Vagina (tissue), 2 donors: Measurements from ENCODE around the gene ZRANB3. TPM values are rescaled to one million over a fixed set of nuclear protein-coding genes. Genes with fewer than 3 reads are reported as not detected.

Experiments used
- DNase-seq, 2 donors: peaks; one replicate each; pipeline ENCODE4 v3.0.0-alpha.2; 2017; ENCODE audit errors: extremely low spot score in 2 of 2
- H3K27ac ChIP-seq: fragments of 200-600 bp; sonication (generic); one replicate; pipeline ENCODE4 v1.5.1; 2019
- H3K27me3 ChIP-seq: fragments of 200-600 bp; sonication (generic); one replicate; pipeline ENCODE4 v1.5.1; 2019
- H3K36me3 ChIP-seq, 2 donors: fragments of 200-600 bp; sonication (generic); one replicate each; pipeline ENCODE4 v1.5.1; 2017 to 2019
- H3K4me1 ChIP-seq: fragments of 200-600 bp; sonication (generic); one replicate; pipeline ENCODE4 v1.5.1; 2019
- H3K4me3 ChIP-seq, 2 donors: fragments of 200-600 bp; sonication (generic); 1 replicate in 1 of 2; 2 replicates in 1 of 2; pipeline ENCODE4 v1.5.1; 2016 to 2019
- H3K9me3 ChIP-seq: fragments of 200-600 bp; sonication (generic); one replicate; pipeline ENCODE4 v1.5.1; 2019
- POLR2A ChIP-seq, 2 donors: fragments of 450-650 bp; IDR thresholded peaks; one replicate each; pipeline ENCODE4 v1.6.1; 2017; ENCODE audit warnings: antibody characterized with exemption in 2 of 2, mild to moderate bottlenecking in 2 of 2, moderate library complexity in 2 of 2
- POLR2AphosphoS5 ChIP-seq, 2 donors: sonication (generic); formaldehyde crosslinking; IDR thresholded peaks; one replicate each; pipeline ENCODE4 v1.9.0; 2017; ENCODE audit warnings: antibody characterized with exemption in 2 of 2, mild to moderate bottlenecking in 2 of 2, low read depth in 1 of 2; ENCODE audit not compliant: insufficient read depth in 1 of 2
- intact Hi-C: fragments of 100-400 bp; cut with DNase I; formaldehyde crosslinking; loops from one replicate; pipeline ENCODE4 v1.15.1; 2023
- total RNA-seq: library from RNA; depleted of rRNA; stranded (reverse); fragments of >200 nt; gene quantifications from one replicate; pipeline ENCODE4 v1.2.3, GENCODE V29; 2016
- TF ChIP-seq, protein P1 (sequence below), 3 experiments: fragments of 450-650 bp in 2 of 3; fragments of 200-600 bp in 1 of 3; sonication (generic) in 1 of 3; IDR thresholded peaks; one replicate each; pipeline ENCODE4 v1.5.1; 2017 to 2019; ENCODE audit warnings: antibody characterized with exemption in 3 of 3, mild to moderate bottlenecking in 2 of 3, moderate library complexity in 2 of 3

ZRANB3 gene
- total RNA-seq, 1 donor from 2014 or later, result 1.5 TPM

DNA sequence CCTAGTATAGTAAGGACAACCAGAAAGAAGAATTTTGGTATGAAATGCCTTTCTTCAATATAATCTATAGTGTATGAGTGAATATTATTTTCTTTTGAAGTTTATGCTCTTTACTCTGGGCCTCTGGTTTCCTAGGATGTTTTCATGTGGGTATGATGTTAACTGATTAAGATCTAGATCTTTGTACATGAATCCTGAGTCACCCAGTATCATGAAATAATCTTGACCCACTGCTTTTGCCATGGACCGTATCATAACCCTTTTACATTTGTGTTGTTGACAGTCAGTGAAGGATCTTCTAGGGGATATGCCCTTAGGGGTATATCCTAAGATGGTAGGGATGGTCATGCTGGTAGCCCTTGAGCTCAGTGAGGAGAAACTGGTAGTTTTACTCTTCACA, 378.7 kb downstream of the ZRANB3 start:
- Histone ChIP-seq H3K36me3 (peaks cover 3 to 56% of the 10 kb centered on the region in 2 donors), H3K27me3 (no peaks in the 10 kb centered on the region), H3K27ac (no peak overlapping the region), H3K4me3 (no peak overlapping the region), H3K9me3 (no peaks in the 10 kb centered on the region), H3K4me1 (no peaks in the 10 kb centered on the region)
- TF ChIP-seq, protein P1, sequence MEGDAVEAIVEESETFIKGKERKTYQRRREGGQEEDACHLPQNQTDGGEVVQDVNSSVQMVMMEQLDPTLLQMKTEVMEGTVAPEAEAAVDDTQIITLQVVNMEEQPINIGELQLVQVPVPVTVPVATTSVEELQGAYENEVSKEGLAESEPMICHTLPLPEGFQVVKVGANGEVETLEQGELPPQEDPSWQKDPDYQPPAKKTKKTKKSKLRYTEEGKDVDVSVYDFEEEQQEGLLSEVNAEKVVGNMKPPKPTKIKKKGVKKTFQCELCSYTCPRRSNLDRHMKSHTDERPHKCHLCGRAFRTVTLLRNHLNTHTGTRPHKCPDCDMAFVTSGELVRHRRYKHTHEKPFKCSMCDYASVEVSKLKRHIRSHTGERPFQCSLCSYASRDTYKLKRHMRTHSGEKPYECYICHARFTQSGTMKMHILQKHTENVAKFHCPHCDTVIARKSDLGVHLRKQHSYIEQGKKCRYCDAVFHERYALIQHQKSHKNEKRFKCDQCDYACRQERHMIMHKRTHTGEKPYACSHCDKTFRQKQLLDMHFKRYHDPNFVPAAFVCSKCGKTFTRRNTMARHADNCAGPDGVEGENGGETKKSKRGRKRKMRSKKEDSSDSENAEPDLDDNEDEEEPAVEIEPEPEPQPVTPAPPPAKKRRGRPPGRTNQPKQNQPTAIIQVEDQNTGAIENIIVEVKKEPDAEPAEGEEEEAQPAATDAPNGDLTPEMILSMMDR (IDR thresholded peaks at IDR 0.05), result no peak
- TF ChIP-seq POLR2A (IDR thresholded peaks at IDR 0.05) (no peak), POLR2AphosphoS5 (IDR thresholded peaks at IDR 0.05; ENCODE audit: insufficient read depth in 1 of 2, low read depth in 1 of 2) (no peak)
- no peak for DNase-seq
- intact Hi-C loops, result no loop called here

DNA sequence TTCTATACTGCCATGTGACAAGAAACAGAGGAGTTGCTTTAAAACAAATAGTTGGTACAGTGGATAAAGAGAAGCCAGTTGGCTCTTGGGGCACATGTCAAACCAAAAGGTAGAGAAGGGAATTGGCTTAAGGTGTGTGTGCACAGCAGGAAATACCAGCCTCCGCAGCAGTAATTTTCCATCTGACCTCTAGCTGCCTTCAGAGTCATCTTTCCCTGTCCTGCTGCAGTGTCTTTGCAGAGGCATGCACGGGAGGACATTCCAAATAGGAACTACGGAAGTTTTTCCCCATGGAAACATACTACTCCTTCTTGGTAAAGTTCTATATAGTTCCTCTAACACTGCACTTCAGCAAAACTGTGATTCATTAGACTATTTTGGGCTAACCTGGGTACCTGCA, 379.4 kb downstream of the ZRANB3 start:
- H3K36me3 ChIP-seq, result peaks cover 3 to 56% of the 10 kb centered on the region in 2 donors
- H3K4me1 ChIP-seq, result no peaks in the 10 kb centered on the region

DNA sequence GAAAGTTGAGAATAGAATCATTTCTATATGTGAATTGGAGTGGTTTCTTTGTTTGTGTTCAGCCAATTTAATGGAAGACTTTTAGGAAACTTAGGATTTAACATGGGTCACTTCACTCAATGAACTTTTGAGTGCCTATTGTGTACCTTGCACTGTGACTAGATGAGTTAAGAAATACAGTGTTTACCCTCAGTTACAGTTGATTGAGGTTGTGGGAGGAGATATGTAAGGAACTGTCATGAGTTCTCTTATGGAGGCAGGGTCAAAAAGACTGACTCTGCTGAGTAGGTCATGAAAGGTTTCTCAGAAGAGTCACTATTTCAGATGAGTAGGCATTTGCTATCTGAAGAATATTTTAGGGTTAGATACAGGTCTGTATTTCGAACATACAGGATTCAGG, 380.3 kb downstream of the ZRANB3 start:
- Histone ChIP-seq H3K4me3 (no peak overlapping the region), H3K4me1 (no peaks in the 10 kb centered on the region), H3K27me3 (no peaks in the 10 kb centered on the region), H3K9me3 (no peaks in the 10 kb centered on the region), H3K27ac (no peak overlapping the region), H3K36me3 (peaks cover 3 to 50% of the 10 kb centered on the region in 2 donors)
- no peak for DNase-seq
- intact Hi-C loops, result no loop called here
- TF ChIP-seq POLR2A (IDR thresholded peaks at IDR 0.05), result no peak
- TF ChIP-seq, protein P1 (IDR thresholded peaks at IDR 0.05), result no peak

More for the DNA sequence above, 379.4 kb downstream of the ZRANB3 start:
- H3K4me3 ChIP-seq, result no peak overlapping the region
- DNase-seq, result no peak
- no peaks in the 10 kb centered on the region for H3K9me3 ChIP-seq
- intact Hi-C loops, result no loop called here
- no peak for TF ChIP-seq POLR2AphosphoS5 (IDR thresholded peaks at IDR 0.05; ENCODE audit: insufficient read depth in 1 of 2, low read depth in 1 of 2)
- no peak for TF ChIP-seq POLR2A (IDR thresholded peaks at IDR 0.05)
- TF ChIP-seq, protein P1 (IDR thresholded peaks at IDR 0.05), result no peak
- no peaks in the 10 kb centered on the region for H3K27me3 ChIP-seq
- no peak overlapping the region for H3K27ac ChIP-seq

DNA sequence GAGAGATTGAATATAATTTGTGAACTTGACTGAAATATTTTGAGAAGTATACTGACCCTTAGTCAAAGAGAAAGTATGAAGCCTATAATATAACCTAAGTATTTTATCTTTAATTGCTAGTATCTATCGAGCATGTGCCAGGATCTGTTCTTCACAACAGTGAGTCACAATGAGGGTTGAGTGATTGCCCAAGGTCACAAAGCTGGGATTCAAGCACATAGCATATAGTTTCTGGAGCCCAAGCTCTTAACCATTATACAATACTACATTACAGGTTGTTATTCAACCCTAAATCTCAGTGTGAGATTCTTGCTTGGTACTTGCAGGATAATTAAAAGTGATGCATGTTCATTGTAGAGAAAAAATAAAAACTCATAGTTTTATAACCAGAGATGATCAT, 381.8 kb downstream of the ZRANB3 start:
- Histone ChIP-seq H3K27me3 (no peaks in the 10 kb centered on the region), H3K27ac (no peak overlapping the region), H3K4me3 (no peak overlapping the region), H3K36me3 (peaks cover 3 to 38% of the 10 kb centered on the region in 2 donors), H3K9me3 (no peaks in the 10 kb centered on the region), H3K4me1 (no peaks in the 10 kb centered on the region)
- DNase-seq, result no peak
- intact Hi-C loops, result no loop called here
- TF ChIP-seq POLR2A (IDR thresholded peaks at IDR 0.05) (no peak), POLR2AphosphoS5 (IDR thresholded peaks at IDR 0.05; ENCODE audit: insufficient read depth in 1 of 2, low read depth in 1 of 2) (no peak)
- TF ChIP-seq, protein P1 (IDR thresholded peaks at IDR 0.05), result no peak

DNA sequence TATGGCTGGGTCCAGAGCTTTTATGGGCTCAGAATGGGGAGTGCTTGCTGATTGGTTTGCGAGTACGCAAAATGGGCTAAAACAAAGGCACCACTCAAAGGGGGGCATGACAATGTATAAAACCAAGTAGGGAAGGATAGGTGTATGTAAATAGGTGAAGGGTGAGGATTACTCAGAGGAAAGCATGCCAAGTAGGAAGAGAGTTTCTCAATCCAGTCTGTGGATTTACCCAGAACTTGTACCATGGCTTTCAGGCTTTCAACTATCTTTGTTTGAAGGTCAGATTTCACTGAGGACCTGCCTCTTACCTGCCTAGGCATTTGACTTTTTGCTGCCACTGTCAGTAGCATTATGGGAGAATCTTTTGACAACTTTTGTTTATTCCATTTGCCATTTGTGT, 386.7 kb downstream of the ZRANB3 start:
- Histone ChIP-seq H3K9me3 (no peaks in the 10 kb centered on the region), H3K36me3 (peaks cover 0 to 16% of the 10 kb centered on the region in 2 donors), H3K4me3 (no peak overlapping the region), H3K27ac (no peak overlapping the region), H3K27me3 (no peaks in the 10 kb centered on the region), H3K4me1 (no peaks in the 10 kb centered on the region)
- intact Hi-C loops, result no loop called here
- TF ChIP-seq POLR2AphosphoS5 (IDR thresholded peaks at IDR 0.05; ENCODE audit: insufficient read depth in 1 of 2, low read depth in 1 of 2) (no peak), POLR2A (IDR thresholded peaks at IDR 0.05) (no peak)
- TF ChIP-seq, protein P1 (IDR thresholded peaks at IDR 0.05), result no peak
- no peak for DNase-seq
